PC-3 (cell line): ENCODE measurements around the gene PUDP. TPM values are rescaled to one million over a fixed set of nuclear protein-coding genes. Genes with fewer than 3 reads are reported as not detected.

Source experiments
- ATAC-seq: fragments of 200-7000 bp; cut with Tn5 transposase; 2 replicates; pipeline ENCODE4 v1.9.1; 2020; ENCODE audit warnings: mild to moderate bottlenecking, moderate library complexity
- BruUV-seq: library from RNA; stranded (reverse); fragments of 400-500 nt; replicated peaks from 2 replicates; lab custom pipeline; 2021; lab: Mats Ljungman, UMichigan
- CTCF ChIA-PET: fragments of 300-600 bp; sonication (Branson Sonifier 250); formaldehyde crosslinking; loops from one replicate; lab custom pipeline; 2022; ENCODE audit warnings: antibody characterized with exemption; lab: Charles Lee
- POLR2A ChIA-PET: fragments of 300-600 bp; sonication (Branson Sonifier 250); formaldehyde crosslinking; loops from one replicate; lab custom pipeline; 2022; ENCODE audit warnings: antibody characterized with exemption; ENCODE audit not compliant: unreplicated experiment; lab: Charles Lee
- DNase-seq: peaks from one replicate; pipeline ENCODE4 v3.0.0-alpha.2; 2015
- H2AFZ ChIP-seq: fragments of 300-600 bp; sonication (generic); 2 replicates; pipeline ENCODE4 v1.6.0; 2016; ENCODE audit warnings: antibody characterized with exemption, low read length
- H3F3A ChIP-seq: fragments of 300-600 bp; sonication (generic); one replicate; pipeline ENCODE4 v1.6.0; 2017; ENCODE audit warnings: antibody characterized with exemption, low read length, control low read depth, mild to moderate bottlenecking; ENCODE audit not compliant: unreplicated experiment
- H3K27ac ChIP-seq: fragments of 300-600 bp; sonication (generic); 2 replicates; pipeline ENCODE4 v1.5.1; 2016; ENCODE audit warnings: mild to moderate bottlenecking, low read length
- H3K27me3 ChIP-seq: fragments of 300-600 bp; sonication (generic); 2 replicates; pipeline ENCODE4 v1.6.1; 2016; ENCODE audit warnings: low read length, mixed read lengths
- H3K36me3 ChIP-seq: fragments of 300-600 bp; sonication (generic); 2 replicates; pipeline ENCODE4 v1.6.1; 2016; ENCODE audit warnings: low read depth, mixed run types, low read length, mixed read lengths
- H3K4me1 ChIP-seq: fragments of 300-600 bp; sonication (generic); 2 replicates; pipeline ENCODE4 v1.5.1; 2016; ENCODE audit warnings: low read length; ENCODE audit not compliant: insufficient read depth
- H3K4me2 ChIP-seq: fragments of 300-600 bp; sonication (generic); 2 replicates; pipeline ENCODE4 v1.6.0; 2016; ENCODE audit warnings: low read length
- H3K4me3 ChIP-seq: fragments of 300-600 bp; sonication (generic); 2 replicates; pipeline ENCODE4 v1.5.1; 2016; ENCODE audit warnings: mild to moderate bottlenecking, low read length, mixed read lengths
- H3K79me2 ChIP-seq: fragments of 300-600 bp; sonication (generic); 2 replicates; pipeline ENCODE4 v1.6.1; 2017; ENCODE audit warnings: low read length, mixed read lengths
- H3K9ac ChIP-seq: fragments of 300-600 bp; sonication (generic); 2 replicates; pipeline ENCODE4 v1.6.0; 2016; ENCODE audit warnings: mild to moderate bottlenecking, low read length
- H3K9me2 ChIP-seq: fragments of 300-600 bp; sonication (generic); replicated peaks from 2 replicates; pipeline ENCODE4 v1.6.1; 2016; ENCODE audit warnings: mixed run types, low read length, mixed read lengths
- H3K9me3 ChIP-seq: fragments of 300-600 bp; sonication (generic); 2 replicates; pipeline ENCODE4 v1.6.1; 2016; ENCODE audit warnings: low read length, mixed read lengths
- H4K20me1 ChIP-seq: fragments of 300-600 bp; sonication (generic); 2 replicates; pipeline ENCODE4 v1.6.1; 2016; ENCODE audit warnings: low read length, mixed read lengths
- CTCF ChIP-seq: fragments of 300-600 bp; sonication (generic); conservative IDR thresholded peaks from 2 replicates; pipeline ENCODE4 v1.5.1; 2017; ENCODE audit warnings: antibody characterized with exemption, low read depth, mild to moderate bottlenecking, low read length
- EZH2 ChIP-seq: fragments of 300-600 bp; sonication (generic); IDR thresholded peaks from one replicate; pipeline ENCODE4 v1.6.1; 2017; ENCODE audit warnings: antibody characterized with exemption, mild to moderate bottlenecking, low read length; ENCODE audit not compliant: unreplicated experiment
- EZH2phosphoT487 ChIP-seq: fragments of 300-600 bp; sonication (generic); IDR thresholded peaks from 2 replicates; pipeline ENCODE4 v1.6.1; 2018; ENCODE audit warnings: mild to moderate bottlenecking, antibody characterized with exemption, low read length, borderline replicate concordance
- intact Hi-C: fragments of 100-400 bp; cut with micrococcal nuclease; formaldehyde crosslinking; loops from 2 replicates; pipeline ENCODE4 v1.9.0; 2023
- total RNA-seq: library from RNA; depleted of rRNA; stranded (reverse); fragments of >200 nt; gene quantifications from 2 replicates; pipeline ENCODE4 v1.2.3, GENCODE V29; 2014

The PUDP gene
- total RNA-seq, 1 experiment from 2014 or later, result 7.6 TPM

- peak; percentile 71 for DNase-seq
- H3K4me3 ChIP-seq, result no peak overlapping the region
- H3K27ac ChIP-seq, result peak overlapping the region; percentile 80
- ATAC-seq, result peak; percentile 79
- H3K9me2 ChIP-seq, result no peaks in the 10 kb centered on the region
- POLR2A ChIA-PET, result interaction anchor here (0.6 kb wide), 1 partner anchor 23 kb away, joined by 5 read pairs; no protein-coding TSS in a partner anchor
- no peaks in the 10 kb centered on the region for H3F3A ChIP-seq
- no peaks in the 10 kb centered on the region for H3K27me3 ChIP-seq
- H2AFZ ChIP-seq, result no peak overlapping the region
- intact Hi-C loops, result no loop called here
- H4K20me1 ChIP-seq, result no peaks in the 10 kb centered on the region
- no peak overlapping the region for H3K9ac ChIP-seq
- no peak for TF ChIP-seq EZH2phosphoT487
- no peak for TF ChIP-seq EZH2
- no peak for TF ChIP-seq CTCF
- no peaks in the 10 kb centered on the region for H3K9me3 ChIP-seq
- peak overlapping the region; percentile 42 for H3K4me2 ChIP-seq
- H3K4me1 ChIP-seq, result peaks cover 43% of the 10 kb centered on the region
- CTCF ChIA-PET, result no interaction called here
- H3K79me2 ChIP-seq, result peaks cover 91% of the 10 kb centered on the region
- BruUV-seq, result no TSS peak
- no peaks in the 10 kb centered on the region; the same call in 1 of the 2 replicates for H3K36me3 ChIP-seq
Observed at GRCh38 chrX:7143076-7143475, 4.9 kb downstream of the PUDP start.

GRCh38 chrX:7139202-7140081 is 8.5 kb downstream of the PUDP start:
- no TSS peak for BruUV-seq
- H3K4me2 ChIP-seq, result no peak overlapping the region
- no peaks in the 10 kb centered on the region for H3F3A ChIP-seq
- no peaks in the 10 kb centered on the region for H4K20me1 ChIP-seq
- no peaks in the 10 kb centered on the region; the same call in 1 of the 2 replicates for H3K36me3 ChIP-seq
- no peaks in the 10 kb centered on the region for H3K9me3 ChIP-seq
- peaks cover 89% of the 10 kb centered on the region for H3K79me2 ChIP-seq
- TF ChIP-seq CTCF (no peak), EZH2phosphoT487 (no peak), EZH2 (no peak)
- ATAC-seq, result no peak
- intact Hi-C loops, result loop anchor here (10.0 kb wide), 1 partner anchor 785 kb away; the partner anchor contains the start of gene PNPLA4
- POLR2A ChIA-PET, result no interaction called here
- H3K27me3 ChIP-seq, result no peaks in the 10 kb centered on the region
- peaks cover 25% of the 10 kb centered on the region for H3K4me1 ChIP-seq
- peak; percentile 39 for DNase-seq
- CTCF ChIA-PET, result no interaction called here
- no peaks in the 10 kb centered on the region for H3K9me2 ChIP-seq
- no peak overlapping the region for H3K4me3 ChIP-seq
- no peak overlapping the region for H2AFZ ChIP-seq
- H3K9ac ChIP-seq, result no peak overlapping the region
- no peak overlapping the region for H3K27ac ChIP-seq
